ENCODE measurements around the gene LRRC28. TPM values are rescaled to one million over a fixed set of nuclear protein-coding genes. Genes with fewer than 3 reads are reported as not detected.

Gene LRRC28
- total and polyA plus RNA-seq, 4 donors = 7.7 to 66.1 (median 13.0) TPM

- Histone ChIP-seq H3K36me3 (ENCODE audit: control insufficient read depth in 4 of 4, insufficient read depth in 4 of 4, low read length in 4 of 4) (peaks cover 0 to 2% (median 0%) of the 10 kb centered on the region in 4 donors), H3K27ac (ENCODE audit: low read depth in 1 of 2, low read length in 1 of 2) (peak overlapping the region; percentile 2 to 46), H3K4me1 (ENCODE audit: control insufficient read depth in 5 of 5, insufficient read depth in 5 of 5, low read length in 5 of 5) (peaks cover 0 to 2% (median 0%) of the 10 kb centered on the region in 5 donors), H3K9me3 (ENCODE audit: control insufficient read depth in 4 of 4, insufficient read depth in 3 of 4, low read length in 3 of 4) (no peaks in the 10 kb centered on the region), H3K9ac (ENCODE audit: insufficient read depth in 1 of 2, low read length in 2 of 2) (no peak overlapping the region), H3K27me3 (ENCODE audit: control insufficient read depth in 3 of 3, insufficient read depth in 3 of 3, low read length in 2 of 3) (no peaks in the 10 kb centered on the region), H3K4me3 (no peak overlapping the region)
- no peak for TF ChIP-seq CTCF (IDR thresholded peaks at IDR 0.05; ENCODE audit: control extremely low read depth, extremely low read depth)
- ATAC-seq (ENCODE audit: insufficient read depth, low FRiP score) (no peak), DNase-seq (no peak)
- WGBS, 2 donors = 80 to 87% methylated on average over 9 of the region's 9 CpGs
These were observed 92.7 kb downstream of the LRRC28 start for GRCh38 chr15:99343881-99344551.

GRCh38 chr15:99344639-99345038, 93.4 kb downstream of the LRRC28 start:
- ATAC-seq (ENCODE audit: insufficient read depth, low FRiP score) = no peak
- TF ChIP-seq CTCF (IDR thresholded peaks at IDR 0.05; ENCODE audit: control extremely low read depth, extremely low read depth) = no peak
- Histone ChIP-seq H3K9ac (ENCODE audit: insufficient read depth in 1 of 2, low read length in 2 of 2) (no peak overlapping the region), H3K27me3 (ENCODE audit: control insufficient read depth in 3 of 3, insufficient read depth in 3 of 3, low read length in 2 of 3) (no peaks in the 10 kb centered on the region), H3K9me3 (ENCODE audit: control insufficient read depth in 4 of 4, insufficient read depth in 3 of 4, low read length in 3 of 4) (no peaks in the 10 kb centered on the region), H3K4me3 (no peak overlapping the region), H3K36me3 (ENCODE audit: control insufficient read depth in 4 of 4, insufficient read depth in 4 of 4, low read length in 4 of 4) (peaks cover 0 to 2% (median 0%) of the 10 kb centered on the region in 4 donors), H3K27ac (ENCODE audit: low read depth in 1 of 2, low read length in 1 of 2) (no peak overlapping the region), H3K4me1 (ENCODE audit: control insufficient read depth in 5 of 5, insufficient read depth in 5 of 5, low read length in 5 of 5) (peaks cover 0 to 2% (median 0%) of the 10 kb centered on the region in 5 donors)
- DNase-seq = no peak
- WGBS, 2 donors = 97% methylated on average over 2 of the region's 2 CpGs

GRCh38 chr15:99345242-99345641, 94.0 kb downstream of the LRRC28 start:
- Histone ChIP-seq H3K9ac (ENCODE audit: insufficient read depth in 1 of 2, low read length in 2 of 2) (no peak overlapping the region), H3K4me1 (ENCODE audit: control insufficient read depth in 5 of 5, insufficient read depth in 5 of 5, low read length in 5 of 5) (peaks cover 0 to 2% (median 0%) of the 10 kb centered on the region in 5 donors), H3K27ac (ENCODE audit: low read depth in 1 of 2, low read length in 1 of 2) (no peak overlapping the region), H3K9me3 (ENCODE audit: control insufficient read depth in 4 of 4, insufficient read depth in 3 of 4, low read length in 3 of 4) (no peaks in the 10 kb centered on the region), H3K27me3 (ENCODE audit: control insufficient read depth in 3 of 3, insufficient read depth in 3 of 3, low read length in 2 of 3) (no peaks in the 10 kb centered on the region), H3K4me3 (no peak overlapping the region), H3K36me3 (ENCODE audit: control insufficient read depth in 4 of 4, insufficient read depth in 4 of 4, low read length in 4 of 4) (peaks cover 0 to 2% (median 0%) of the 10 kb centered on the region in 4 donors)
- ATAC-seq (ENCODE audit: insufficient read depth, low FRiP score) (no peak), DNase-seq (no peak)
- WGBS, 2 donors = 95 to 96% methylated on average over 2 of the region's 2 CpGs
- no peak for TF ChIP-seq CTCF (IDR thresholded peaks at IDR 0.05; ENCODE audit: control extremely low read depth, extremely low read depth)
